H9 (cell line): ENCODE results near the gene NPAS3. TPM values are rescaled to one million over a fixed set of nuclear protein-coding genes. Genes with fewer than 3 reads are reported as not detected.

Experiments used
- DNase-seq: peaks from one replicate; pipeline ENCODE4 v3.0.0-alpha.2; 2017
- H2AFZ ChIP-seq: one replicate; pipeline ENCODE4 v1.6.1; 2013; ENCODE audit warnings: mild to moderate bottlenecking, low read length, control low read depth, moderate library complexity
- H2AK5ac ChIP-seq: 2 replicates; pipeline ENCODE4 v1.6.1; 2013; ENCODE audit warnings: low read length, control low read depth, mixed read lengths; ENCODE audit not compliant: insufficient read length
- H2BK120ac ChIP-seq: one replicate; pipeline ENCODE4 v1.6.1; 2013; ENCODE audit warnings: low read depth, mild to moderate bottlenecking, low read length, control low read depth, inconsistent platforms; ENCODE audit not compliant: poor library complexity, severe bottlenecking
- H2BK12ac ChIP-seq: 2 replicates; pipeline ENCODE4 v1.6.1; 2013; ENCODE audit warnings: low read length, control low read depth, mixed read lengths, low read depth; ENCODE audit not compliant: insufficient read length
- H2BK15ac ChIP-seq: 2 replicates; pipeline ENCODE4 v1.6.1; 2013; ENCODE audit warnings: low read depth, low read length, control low read depth
- H2BK20ac ChIP-seq: one replicate; pipeline ENCODE4 v1.6.1; 2013; ENCODE audit warnings: low read depth, mild to moderate bottlenecking, low read length, control low read depth, inconsistent platforms; ENCODE audit not compliant: poor library complexity, severe bottlenecking
- H2BK5ac ChIP-seq: 2 replicates; pipeline ENCODE4 v1.6.1; 2013; ENCODE audit warnings: low read length, control low read depth, mixed read lengths; ENCODE audit not compliant: insufficient read length
- H3K14ac ChIP-seq: 2 replicates; pipeline ENCODE4 v1.6.1; 2013; ENCODE audit warnings: low read length, control low read depth; ENCODE audit not compliant: insufficient read depth
- H3K18ac ChIP-seq: 2 replicates; pipeline ENCODE4 v1.6.1; 2013; ENCODE audit warnings: low read depth, mild to moderate bottlenecking, mixed read lengths, low read length, control low read depth; ENCODE audit not compliant: insufficient read length
- H3K23ac ChIP-seq: 2 replicates; pipeline ENCODE4 v1.6.1; 2013; ENCODE audit warnings: low read length, control low read depth, mixed read lengths, low read depth; ENCODE audit not compliant: insufficient read length
- H3K23me2 ChIP-seq: 2 replicates; pipeline ENCODE4 v1.6.1; 2013; ENCODE audit warnings: low read depth, mild to moderate bottlenecking, mixed read lengths, low read length, control low read depth; ENCODE audit not compliant: insufficient read length, poor library complexity, severe bottlenecking
- H3K27ac ChIP-seq: 2 replicates; pipeline ENCODE4 v1.5.1; 2013; ENCODE audit warnings: low read length, control low read depth, mixed read lengths, low read depth; ENCODE audit not compliant: insufficient read length
- H3K27me3 ChIP-seq: 2 replicates; pipeline ENCODE4 v1.6.1; 2013; ENCODE audit warnings: low read length, control low read depth, inconsistent platforms; ENCODE audit not compliant: insufficient read depth
- H3K4ac ChIP-seq: 2 replicates; pipeline ENCODE4 v1.6.1; 2013; ENCODE audit warnings: low read depth, mild to moderate bottlenecking, control low read depth, inconsistent platforms, low read length, moderate library complexity
- H3K4me1 ChIP-seq: 2 replicates; pipeline ENCODE4 v1.6.1; 2013; ENCODE audit warnings: low read length, control low read depth, inconsistent platforms; ENCODE audit not compliant: insufficient read depth
- H3K4me2 ChIP-seq: 2 replicates; pipeline ENCODE4 v1.6.1; 2013; ENCODE audit warnings: low read length, control low read depth, mixed read lengths; ENCODE audit not compliant: insufficient read length, insufficient read depth
- H3K56ac ChIP-seq: 2 replicates; pipeline ENCODE4 v1.6.1; 2013; ENCODE audit warnings: low read depth, mild to moderate bottlenecking, mixed read lengths, low read length, control low read depth; ENCODE audit not compliant: insufficient read length
- H3K79me1 ChIP-seq: 2 replicates; pipeline ENCODE4 v1.6.1; 2013; ENCODE audit warnings: low read depth, mild to moderate bottlenecking, moderate library complexity, low read length, control low read depth, inconsistent platforms; ENCODE audit not compliant: insufficient read depth, poor library complexity, severe bottlenecking
- H3K79me2 ChIP-seq: 2 replicates; pipeline ENCODE4 v1.6.1; 2013; ENCODE audit warnings: low read length, control low read depth, inconsistent platforms; ENCODE audit not compliant: insufficient read depth
- H3K9ac ChIP-seq: 2 replicates; pipeline ENCODE4 v1.6.1; 2013; ENCODE audit warnings: low read length, control low read depth, mixed read lengths; ENCODE audit not compliant: insufficient read length; ENCODE audit errors: extremely low read depth
- H3K9me3 ChIP-seq: one replicate; pipeline ENCODE4 v1.6.1; 2013; ENCODE audit warnings: low read depth, low read length, inconsistent platforms; ENCODE audit not compliant: control insufficient read depth
- H3T11ph ChIP-seq: one replicate; pipeline ENCODE4 v1.6.1; 2013; ENCODE audit warnings: mild to moderate bottlenecking, low read length, control low read depth, inconsistent platforms
- H4K20me1 ChIP-seq: one replicate; pipeline ENCODE4 v1.6.1; 2013; ENCODE audit not compliant: control insufficient read depth, insufficient read length, insufficient read depth
- H4K5ac ChIP-seq: 2 replicates; pipeline ENCODE4 v1.6.1; 2013; ENCODE audit warnings: low read depth, mild to moderate bottlenecking, mixed read lengths, low read length, control low read depth; ENCODE audit not compliant: insufficient read length
- H4K8ac ChIP-seq: replicated peaks from 2 replicates; pipeline ENCODE4 v1.6.1; 2013; ENCODE audit warnings: low read length, control low read depth, mixed read lengths, low read depth; ENCODE audit not compliant: insufficient read length
- H4K91ac ChIP-seq: 2 replicates; pipeline ENCODE4 v1.6.1; 2013; ENCODE audit warnings: low read depth, mild to moderate bottlenecking, moderate library complexity, mixed read lengths, low read length, control low read depth; ENCODE audit not compliant: insufficient read length
- H3K27ac Mint-ChIP-seq, 3 experiments: 2 replicates in 2 of 3; 3 replicates in 1 of 3; pipeline ENCODE4 v1.8.0; 2020 to 2021; ENCODE audit warnings: mixed read lengths in 3 of 3, mild to moderate bottlenecking in 1 of 3, moderate library complexity in 1 of 3
- H3K27me3 Mint-ChIP-seq: 2 replicates; pipeline ENCODE4 v1.8.0; 2021; ENCODE audit warnings: low read depth, mild to moderate bottlenecking, moderate library complexity, mixed read lengths
- H3K36me3 Mint-ChIP-seq, 3 experiments: 2 replicates in 2 of 3; 3 replicates in 1 of 3; pipeline ENCODE4 v1.8.0; 2020 to 2021; ENCODE audit warnings: low read depth in 3 of 3, mixed read lengths in 3 of 3; ENCODE audit not compliant: insufficient read depth in 1 of 3
- H3K4me1 Mint-ChIP-seq, 2 experiments: 2 replicates each; pipeline ENCODE4 v1.8.0; 2020; ENCODE audit warnings: mixed read lengths in 2 of 2
- H3K4me3 Mint-ChIP-seq, 2 experiments: 2 replicates in 1 of 2; 3 replicates in 1 of 2; pipeline ENCODE4 v1.8.0; 2020 to 2021; ENCODE audit warnings: mild to moderate bottlenecking in 2 of 2, mixed read lengths in 2 of 2, moderate library complexity in 1 of 2
- H3K9me3 Mint-ChIP-seq, 2 experiments: 2 replicates in 1 of 2; 3 replicates in 1 of 2; pipeline ENCODE4 v1.8.0; 2020; ENCODE audit warnings: mild to moderate bottlenecking in 2 of 2, mixed read lengths in 2 of 2, moderate library complexity in 1 of 2
- CTCF ChIP-seq: fragments of 200-600 bp; sonication (generic); conservative IDR thresholded peaks from 3 replicates; pipeline ENCODE4 v1.8.0; 2021; ENCODE audit warnings: antibody characterized with exemption, mild to moderate bottlenecking
- WGBS: extraction: QIAGEN DNeasy Blood & Tissue Kit; methylation state at CpG from one replicate; pipeline ENCODE4 v1.1.7; 2013; ENCODE audit warnings: missing lambda C conversion rate, low lambda C conversion rate, mixed read lengths; ENCODE audit not compliant: insufficient read length; ENCODE audit errors: extremely low coverage; 5-methylcytosine and 5-hydroxymethylcytosine counted together
- total RNA-seq: library from RNA; stranded (reverse); gene quantifications from 2 replicates; pipeline ENCODE4 v1.2.1, GENCODE V29; 2021

Gene NPAS3
- total RNA-seq, 1 experiment from 2014 or later = 0.17 TPM

GRCh38 chr14:33194551-33194950, 255.9 kb downstream of the NPAS3 start:
- H3K18ac ChIP-seq = no peak overlapping the region
- no peaks in the 10 kb centered on the region for H3K23me2 ChIP-seq
- peaks cover 12% of the 10 kb centered on the region for H3K9me3 ChIP-seq
- H3K27me3 ChIP-seq = no peaks in the 10 kb centered on the region
- no peak for DNase-seq
- no peak overlapping the region for H2AFZ ChIP-seq
- no peak overlapping the region for H2BK5ac ChIP-seq
- TF ChIP-seq CTCF = no peak
- H3K4me3 Mint-ChIP-seq = no peak overlapping the region
- no peaks in the 10 kb centered on the region for H3K4me1 Mint-ChIP-seq
- H4K8ac ChIP-seq = no peak overlapping the region
- H3T11ph ChIP-seq = no peak overlapping the region
- no peak overlapping the region for H3K4me2 ChIP-seq
- H2AK5ac ChIP-seq = no peak overlapping the region
- H2BK20ac ChIP-seq = no peak overlapping the region
- no peak overlapping the region for H2BK15ac ChIP-seq
- no peak overlapping the region for H3K27ac Mint-ChIP-seq
- peaks cover 7 to 15% of the 10 kb centered on the region in 2 experiments; a peak in 3 of 5 replicates for H3K9me3 Mint-ChIP-seq
- H3K14ac ChIP-seq = no peak overlapping the region
- H3K56ac ChIP-seq = no peak overlapping the region
- no peak overlapping the region for H3K27ac ChIP-seq
- no peak overlapping the region for H2BK12ac ChIP-seq
- no peak overlapping the region for H4K91ac ChIP-seq
- no peaks in the 10 kb centered on the region for H4K20me1 ChIP-seq
- no peaks in the 10 kb centered on the region for H3K4me1 ChIP-seq
- no CpG with 5 or more reads among the region's 4 CpGs for WGBS
- no peaks in the 10 kb centered on the region for H3K79me1 ChIP-seq
- no peaks in the 10 kb centered on the region for H3K27me3 Mint-ChIP-seq
- no peak overlapping the region for H3K9ac ChIP-seq
- H3K4ac ChIP-seq = no peak overlapping the region
- no peak overlapping the region for H2BK120ac ChIP-seq
- peaks cover 0 to 16% (median 8%) of the 10 kb centered on the region in 3 experiments; a peak in 3 of 7 replicates for H3K36me3 Mint-ChIP-seq
- no peak overlapping the region for H3K23ac ChIP-seq
- H3K79me2 ChIP-seq = no peaks in the 10 kb centered on the region
- H4K5ac ChIP-seq = no peak overlapping the region
